Stimulated activated memory B cell treated with anti-CD40 and anti-IgM and Interleukin-4, amounts not matched to agents 10 μg/mL and 1 μg/mL and 100 μg/mL, for 72 hours (primary cell): Measurements from ENCODE around the gene BLTP3A.
"Not testable (repeated sequence)": the region's sequence is repeated elsewhere in the genome, so short reads cannot be mapped to it uniquely, and the experiment has no call there.

Experiments used
- ATAC-seq: fragments of 150-1000 bp; cut with Tn5 transposase; 2 replicates; pipeline ENCODE4 v1.10.0; 2021
- H3K27ac Mint-ChIP-seq: one replicate; pipeline ENCODE4 v1.8.0; 2022; ENCODE audit warnings: mild to moderate bottlenecking, mixed read lengths
- H3K27me3 Mint-ChIP-seq: one replicate; pipeline ENCODE4 v1.8.0; 2022; ENCODE audit warnings: mixed read lengths
- H3K36me3 Mint-ChIP-seq: one replicate; pipeline ENCODE4 v1.8.0; 2022; ENCODE audit warnings: mixed read lengths
- H3K4me1 Mint-ChIP-seq: one replicate; pipeline ENCODE4 v1.8.0; 2022; ENCODE audit warnings: mixed read lengths
- H3K4me3 Mint-ChIP-seq: one replicate; pipeline ENCODE4 v1.8.0; 2022; ENCODE audit warnings: mild to moderate bottlenecking, moderate library complexity, mixed read lengths
- H3K9me3 Mint-ChIP-seq: one replicate; pipeline ENCODE4 v1.8.0; 2022; ENCODE audit warnings: mixed read lengths

BLTP3A gene

GRCh38 chr6:34773916-34774315 is 18.0 kb upstream of the BLTP3A start:
- Mint-ChIP-seq H3K27ac (no peak overlapping the region), H3K9me3 (no peaks in the 10 kb centered on the region), H3K36me3 (peaks cover 68% of the 10 kb centered on the region), H3K4me3 (no peak overlapping the region), H3K4me1 (no peaks in the 10 kb centered on the region), H3K27me3 (no peaks in the 10 kb centered on the region)
- no peak for ATAC-seq

- peaks cover 59% of the 10 kb centered on the region for H3K36me3 Mint-ChIP-seq
- no peaks in the 10 kb centered on the region for H3K9me3 Mint-ChIP-seq
- no peaks in the 10 kb centered on the region for H3K4me1 Mint-ChIP-seq
- H3K4me3 Mint-ChIP-seq = no peak overlapping the region
- H3K27ac Mint-ChIP-seq = no peak overlapping the region
- no peak for ATAC-seq
- H3K27me3 Mint-ChIP-seq = no peaks in the 10 kb centered on the region
Observed at GRCh38 chr6:34774967-34775366, 16.9 kb upstream of the BLTP3A start.

- not testable (repeated sequence) for H3K9me3 Mint-ChIP-seq, H3K4me3 Mint-ChIP-seq
Observed at GRCh38 chr6:34785375-34785774, 6.5 kb upstream of the BLTP3A start.

GRCh38 chr6:34787152-34787551 is 4.7 kb upstream of the BLTP3A start:
- not testable (repeated sequence) for H3K4me1 Mint-ChIP-seq, H3K9me3 Mint-ChIP-seq, H3K27ac Mint-ChIP-seq, H3K27me3 Mint-ChIP-seq, H3K4me3 Mint-ChIP-seq, H3K36me3 Mint-ChIP-seq, ATAC-seq

More at GRCh38 chr6:34785375-34785774, 6.5 kb upstream of the BLTP3A start:
- not testable (repeated sequence) for H3K27ac Mint-ChIP-seq, H3K27me3 Mint-ChIP-seq, H3K4me1 Mint-ChIP-seq, ATAC-seq, H3K36me3 Mint-ChIP-seq

GRCh38 chr6:34788111-34788510 is 3.8 kb upstream of the BLTP3A start:
- Mint-ChIP-seq H3K27ac (no peak overlapping the region), H3K4me3 (no peak overlapping the region), H3K9me3 (no peaks in the 10 kb centered on the region), H3K27me3 (no peaks in the 10 kb centered on the region), H3K4me1 (peaks cover 17% of the 10 kb centered on the region), H3K36me3 (peaks cover 4% of the 10 kb centered on the region)
- ATAC-seq = no peak

DNA sequence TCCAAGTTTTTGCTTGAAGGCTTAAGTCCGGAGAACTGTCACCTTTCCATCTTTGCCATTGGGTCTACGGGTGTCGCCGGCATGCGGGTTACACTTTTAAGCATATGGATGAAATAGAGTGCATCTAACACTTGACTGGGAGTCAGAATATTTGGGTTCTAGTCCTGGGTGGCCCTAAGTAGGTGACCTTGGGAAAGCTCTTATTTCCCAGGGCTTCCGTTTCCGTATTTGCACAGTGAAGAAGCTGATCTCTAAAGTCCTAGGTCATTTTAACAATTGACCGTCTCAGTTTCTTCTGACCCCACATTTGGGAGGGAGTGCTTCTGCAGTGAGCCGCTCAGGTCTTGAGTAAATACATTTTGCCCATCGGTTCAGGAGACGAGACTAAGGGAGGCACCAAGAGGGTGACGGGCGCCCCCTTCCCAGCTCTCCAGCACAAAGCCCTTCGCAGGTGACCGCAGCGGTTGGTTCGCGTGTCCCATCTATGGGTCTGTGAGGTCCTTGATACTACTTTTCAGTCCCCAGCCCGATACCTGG is 651 bp upstream of the BLTP3A start:
- H3K9me3 Mint-ChIP-seq = no peaks in the 10 kb centered on the region
- peaks cover 29% of the 10 kb centered on the region for H3K4me1 Mint-ChIP-seq
- ATAC-seq = peak; percentile 37
- H3K27me3 Mint-ChIP-seq = no peaks in the 10 kb centered on the region
- peaks cover 4% of the 10 kb centered on the region for H3K36me3 Mint-ChIP-seq
- peak overlapping the region; percentile 95 for H3K4me3 Mint-ChIP-seq
- peak overlapping the region; percentile 95 for H3K27ac Mint-ChIP-seq

DNA sequence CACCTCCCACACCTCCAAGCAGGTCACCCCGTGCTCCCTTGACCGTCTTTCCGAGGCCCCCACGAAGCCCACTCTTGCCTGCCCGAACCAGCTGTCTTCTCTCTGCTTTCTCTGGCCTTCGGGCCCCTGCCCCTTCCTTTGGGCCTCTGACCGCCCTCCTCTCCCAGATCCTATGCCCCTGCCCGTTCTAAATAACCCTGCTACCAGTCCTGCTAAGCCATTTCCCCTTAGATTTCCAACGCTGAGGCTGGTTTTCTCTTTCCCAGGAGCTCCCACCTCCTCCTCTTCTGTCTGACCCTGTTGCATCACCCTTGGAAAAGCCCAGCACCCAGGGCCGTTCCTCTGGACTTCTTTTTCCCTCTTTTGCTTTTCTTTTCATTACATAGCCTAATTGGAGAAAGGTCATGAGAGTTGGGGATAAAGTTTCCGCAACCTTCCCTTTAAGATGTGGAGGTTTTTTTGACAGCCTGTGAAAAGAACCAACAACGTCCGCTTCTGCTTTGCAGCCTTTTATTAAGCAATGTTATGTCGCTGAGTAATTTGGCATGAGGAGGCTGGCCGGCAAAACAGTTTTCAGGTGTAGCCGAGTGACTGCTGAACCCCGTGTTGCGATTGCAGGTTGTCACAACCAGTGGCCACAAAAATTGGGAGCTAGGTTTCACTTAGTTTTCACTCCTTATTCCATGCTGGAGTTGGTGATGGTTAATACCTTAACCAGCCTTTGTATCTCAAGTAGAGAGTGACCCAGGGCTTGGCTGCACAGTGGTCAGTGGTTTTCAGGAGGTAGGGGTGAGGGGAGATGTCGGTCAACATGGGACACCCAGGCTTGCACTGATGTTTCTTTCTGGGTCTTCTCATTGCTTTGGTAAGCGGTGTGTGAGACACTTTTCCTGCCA is 970 bp downstream of the BLTP3A start:
- peak; percentile 1 for ATAC-seq
- Mint-ChIP-seq H3K27ac (peak overlapping the region; percentile 95), H3K4me3 (peak overlapping the region; percentile 95), H3K27me3 (no peaks in the 10 kb centered on the region), H3K4me1 (peaks cover 29% of the 10 kb centered on the region), H3K36me3 (peaks cover 4% of the 10 kb centered on the region), H3K9me3 (no peaks in the 10 kb centered on the region)

GRCh38 chr6:34793877-34794276 is 2.0 kb downstream of the BLTP3A start:
- Mint-ChIP-seq H3K27ac (no peak overlapping the region), H3K27me3 (no peaks in the 10 kb centered on the region), H3K9me3 (no peaks in the 10 kb centered on the region), H3K36me3 (peaks cover 4% of the 10 kb centered on the region), H3K4me1 (peaks cover 29% of the 10 kb centered on the region), H3K4me3 (no peak overlapping the region)
- no peak for ATAC-seq

DNA sequence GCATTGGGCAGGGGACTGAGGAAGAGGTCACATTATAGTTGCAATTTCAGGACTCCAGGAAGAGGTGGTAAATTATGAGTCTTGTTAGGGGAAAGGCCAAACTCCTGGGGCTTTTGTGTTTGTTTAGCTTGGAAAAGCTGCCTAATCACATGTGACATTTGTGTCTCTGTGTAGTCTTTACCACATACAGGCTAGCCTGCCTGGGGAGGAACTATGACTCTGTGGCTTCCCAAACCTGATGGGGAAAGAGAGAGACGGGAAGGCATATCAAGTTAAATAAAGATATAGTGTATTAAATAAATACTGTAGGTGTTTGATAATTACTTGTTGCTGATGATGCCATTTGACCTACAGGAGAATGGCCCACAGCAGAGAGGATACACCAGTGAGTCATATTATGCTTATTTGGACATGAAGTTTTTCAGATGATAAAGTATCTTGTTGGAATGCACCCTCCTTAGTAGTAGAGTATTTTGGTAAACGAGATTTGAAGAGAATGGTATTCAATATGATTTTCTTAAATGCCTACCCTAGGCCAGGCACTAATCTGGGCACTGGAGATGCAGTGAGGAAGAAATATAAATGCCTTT is 4.0 kb downstream of the BLTP3A start:
- Mint-ChIP-seq H3K27me3 (no peaks in the 10 kb centered on the region), H3K27ac (no peak overlapping the region), H3K4me1 (peaks cover 32% of the 10 kb centered on the region), H3K9me3 (no peaks in the 10 kb centered on the region), H3K36me3 (peaks cover 4% of the 10 kb centered on the region), H3K4me3 (no peak overlapping the region)
- no peak for ATAC-seq

DNA sequence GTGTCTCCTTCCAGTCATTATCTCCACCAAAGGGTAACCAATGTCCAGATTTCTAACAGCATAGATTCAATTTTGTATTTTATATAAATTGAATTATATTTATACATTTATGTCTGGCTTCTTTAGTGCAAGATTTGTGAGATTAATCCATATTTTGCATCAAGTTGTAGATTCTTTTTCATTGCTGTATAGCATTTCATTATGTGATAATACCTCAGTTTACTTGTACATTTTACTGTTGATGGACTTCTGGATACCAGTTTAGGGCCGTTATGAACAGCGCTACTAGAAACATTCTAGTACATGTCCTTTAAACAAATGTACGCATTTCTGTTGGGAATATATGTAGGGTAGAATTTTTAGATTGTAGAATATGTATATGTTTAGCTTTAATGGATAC is 6.2 kb downstream of the BLTP3A start:
- Mint-ChIP-seq H3K27me3 (no peaks in the 10 kb centered on the region), H3K4me3 (no peak overlapping the region), H3K36me3 (peaks cover 9% of the 10 kb centered on the region), H3K4me1 (peaks cover 18% of the 10 kb centered on the region), H3K27ac (no peak overlapping the region), H3K9me3 (no peaks in the 10 kb centered on the region)
- ATAC-seq = no peak

DNA sequence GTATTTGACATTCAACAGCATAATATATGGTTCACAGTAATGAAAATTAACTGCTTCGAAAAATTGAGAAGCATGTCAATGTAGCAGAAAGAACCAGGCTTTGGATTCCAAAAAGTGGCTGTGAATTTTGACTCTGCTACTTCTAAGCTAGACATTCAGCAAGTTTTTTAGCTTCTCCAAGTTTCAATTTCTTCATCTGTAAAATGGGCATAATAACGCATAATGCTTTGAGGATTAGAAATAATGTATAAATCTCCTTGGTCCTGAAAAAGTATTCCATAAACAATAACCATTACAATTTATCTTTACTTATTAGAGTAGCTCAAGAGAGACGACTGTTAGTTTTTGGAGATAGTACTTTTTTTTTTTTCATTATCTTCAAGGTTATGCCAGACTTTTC is 7.7 kb downstream of the BLTP3A start:
- H3K27me3 Mint-ChIP-seq = no peaks in the 10 kb centered on the region
- peaks cover 9% of the 10 kb centered on the region for H3K36me3 Mint-ChIP-seq
- no peak overlapping the region for H3K27ac Mint-ChIP-seq
- no peak for ATAC-seq
- no peaks in the 10 kb centered on the region for H3K9me3 Mint-ChIP-seq
- peaks cover 20% of the 10 kb centered on the region for H3K4me1 Mint-ChIP-seq
- H3K4me3 Mint-ChIP-seq = no peak overlapping the region

- Mint-ChIP-seq H3K4me3 (no peak overlapping the region), H3K27ac (no peak overlapping the region)
Observed at GRCh38 chr6:34804543-34804942, 12.7 kb downstream of the BLTP3A start.

GRCh38 chr6:34805074-34805473 is 13.2 kb downstream of the BLTP3A start:
- not testable (repeated sequence) for H3K9me3 Mint-ChIP-seq, H3K4me3 Mint-ChIP-seq, H3K27ac Mint-ChIP-seq, H3K36me3 Mint-ChIP-seq, H3K27me3 Mint-ChIP-seq, ATAC-seq
- peaks cover 23% of the 10 kb centered on the region for H3K4me1 Mint-ChIP-seq

More at GRCh38 chr6:34804543-34804942, 12.7 kb downstream of the BLTP3A start:
- peaks cover 26% of the 10 kb centered on the region for H3K4me1 Mint-ChIP-seq
- no peak for ATAC-seq
- H3K9me3 Mint-ChIP-seq = no peaks in the 10 kb centered on the region
- H3K36me3 Mint-ChIP-seq = peaks cover 9% of the 10 kb centered on the region
- H3K27me3 Mint-ChIP-seq = no peaks in the 10 kb centered on the region

DNA sequence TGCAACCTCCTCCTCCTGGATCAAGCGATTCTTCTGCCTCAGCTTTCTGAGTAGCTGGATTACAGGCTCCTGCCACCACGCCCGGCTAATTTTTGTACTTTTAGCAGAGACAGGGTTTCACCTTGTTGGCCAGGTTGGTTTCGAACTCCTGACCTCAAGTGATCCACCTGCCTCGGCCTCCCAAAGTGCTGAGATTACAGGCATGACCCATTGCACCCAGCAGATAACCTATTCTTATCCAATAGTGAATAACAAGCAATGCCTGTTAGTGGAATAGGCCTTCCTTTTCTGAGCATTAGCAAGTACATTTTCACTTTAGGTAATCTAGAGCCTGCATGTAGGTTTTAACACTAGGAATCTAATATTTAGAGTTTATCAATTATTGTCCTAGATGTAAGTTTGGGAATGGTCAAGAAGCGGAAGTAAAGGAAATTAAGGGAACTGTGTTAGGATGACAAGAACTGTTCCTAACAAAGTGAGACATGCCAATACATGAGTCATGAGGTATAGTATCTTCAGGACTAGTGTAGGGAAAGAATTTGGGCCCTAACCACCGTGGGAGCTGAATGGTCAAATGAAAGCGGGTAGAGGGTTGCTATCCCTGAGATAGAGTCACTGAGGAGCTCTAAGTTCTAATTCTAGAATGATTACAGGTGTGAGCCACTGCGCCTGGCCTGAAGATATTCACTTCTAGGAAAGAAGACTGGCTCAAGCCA is 15.0 kb downstream of the BLTP3A start:
- no peak for ATAC-seq
- H3K36me3 Mint-ChIP-seq = peaks cover 2% of the 10 kb centered on the region
- H3K4me3 Mint-ChIP-seq = no peak overlapping the region
- peaks cover 25% of the 10 kb centered on the region for H3K4me1 Mint-ChIP-seq
- H3K27me3 Mint-ChIP-seq = no peaks in the 10 kb centered on the region
- no peaks in the 10 kb centered on the region for H3K9me3 Mint-ChIP-seq
- H3K27ac Mint-ChIP-seq = no peak overlapping the region

GRCh38 chr6:34808473-34808872 is 16.6 kb downstream of the BLTP3A start:
- H3K4me3 Mint-ChIP-seq, H3K9me3 Mint-ChIP-seq, ATAC-seq, H3K36me3 Mint-ChIP-seq, H3K27me3 Mint-ChIP-seq, H3K27ac Mint-ChIP-seq: not testable (repeated sequence)
- peaks cover 25% of the 10 kb centered on the region for H3K4me1 Mint-ChIP-seq
